HG02852 (cell line): ENCODE results near the gene TUBGCP6.

Experiments used
- ATAC-seq: cut with Tn5 transposase; IDR thresholded peaks from one replicate; pipeline ENCODE4 v1.9.1; 2021; ENCODE audit warnings: mild to moderate bottlenecking, moderate library complexity; ENCODE audit not compliant: unreplicated experiment

The TUBGCP6 gene

DNA sequence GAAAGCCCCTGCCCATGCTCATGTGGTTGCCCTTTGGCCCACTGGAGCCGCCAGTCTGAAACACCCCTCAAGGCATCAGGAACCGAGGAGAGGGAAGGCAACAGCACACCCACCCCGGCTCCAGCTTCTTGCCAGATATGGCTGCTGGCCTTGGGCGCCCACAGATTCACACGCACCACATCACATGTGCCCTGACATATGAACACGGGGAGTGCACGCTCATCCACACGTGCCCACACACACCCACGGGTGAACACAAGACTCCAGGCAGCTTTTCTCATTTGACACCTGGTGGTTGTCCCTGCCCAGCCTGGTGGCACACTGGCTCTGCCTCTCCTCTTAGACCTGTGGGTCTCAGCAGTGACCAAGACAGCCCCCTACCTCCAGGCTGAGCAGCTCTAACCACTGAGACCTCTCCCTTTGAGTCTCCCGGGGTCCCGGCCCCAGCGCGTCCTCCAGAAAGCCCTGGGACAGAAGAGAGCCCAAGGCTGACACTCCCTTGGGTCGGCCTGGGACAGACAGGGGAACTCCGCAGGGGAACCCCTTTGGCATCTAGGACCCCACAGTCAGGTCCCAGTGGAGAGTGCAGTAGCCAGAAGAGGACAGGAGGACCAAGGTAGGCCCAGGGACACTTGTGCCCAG, 19.4 kb upstream of the TUBGCP6 start:
- ATAC-seq, result no peak

DNA sequence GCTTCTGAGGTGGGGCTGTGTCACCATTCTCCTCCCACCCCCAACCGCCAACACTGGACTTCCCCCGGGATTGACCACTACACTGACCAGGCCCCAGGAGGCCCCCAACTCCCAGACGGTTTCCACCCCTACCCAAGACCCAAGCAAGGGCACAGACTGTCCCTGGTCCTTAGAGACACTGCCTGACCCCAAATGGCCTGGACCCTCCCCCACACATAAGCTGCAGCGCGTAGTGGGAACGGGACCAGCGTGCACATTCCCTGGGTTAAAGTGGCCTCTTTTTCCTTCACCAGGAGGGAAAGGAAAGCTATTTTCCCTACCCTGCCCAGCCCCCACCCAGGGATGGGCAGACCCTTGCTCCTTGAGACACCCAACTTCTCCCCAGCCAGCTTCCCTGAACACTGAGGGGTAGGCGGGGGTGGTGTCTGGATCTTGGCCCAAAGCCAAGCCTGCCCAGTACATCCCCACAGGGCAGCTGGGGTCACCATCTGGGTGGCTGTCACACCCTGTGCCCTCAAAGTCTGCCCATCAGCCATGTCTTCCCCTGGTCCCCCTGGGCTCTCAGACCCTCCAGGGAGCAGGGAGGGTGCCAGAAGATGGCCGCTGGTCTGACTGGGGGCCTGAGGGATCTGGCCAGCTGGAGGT, 18.3 kb upstream of the TUBGCP6 start:
- ATAC-seq, result no peak

DNA sequence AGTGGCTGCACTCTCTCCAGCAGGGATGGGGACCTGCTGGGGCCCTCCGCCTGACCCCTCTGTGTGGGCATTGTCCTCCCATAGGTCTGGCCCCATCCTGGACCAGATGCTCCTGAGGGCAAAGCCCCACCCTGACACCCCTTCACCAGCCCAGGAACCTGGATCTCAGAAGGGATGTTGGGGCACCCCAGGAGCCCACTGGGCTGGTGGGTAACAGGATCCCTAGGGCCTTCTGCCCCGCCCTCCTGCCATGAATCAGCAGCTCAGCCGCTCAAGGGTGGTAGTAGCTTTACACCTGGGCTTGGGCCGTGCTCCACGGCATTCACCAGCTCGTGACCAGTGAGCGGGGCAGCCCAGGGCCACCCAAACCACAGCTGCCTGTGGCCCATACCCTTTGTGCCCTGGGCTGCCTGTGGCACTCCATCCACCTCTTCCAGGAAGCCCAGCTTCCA, 17.7 kb upstream of the TUBGCP6 start:
- ATAC-seq, result no peak

GRCh38 chr22:50261615-50262459, 17.0 kb upstream of the TUBGCP6 start, which contains the start of gene MAPK12:
TSS of gene MAPK12 (minus strand) at chr22:50261683. CDS start at chr22:50261509, 174 bp downstream.
- no peak for ATAC-seq

GRCh38 chr22:50260801-50261614, 16.2 kb upstream of the TUBGCP6 start:
- ATAC-seq, result no peak

- ATAC-seq, result no peak
Measured at GRCh38 chr22:50260434-50260800, 15.6 kb upstream of the TUBGCP6 start.

DNA sequence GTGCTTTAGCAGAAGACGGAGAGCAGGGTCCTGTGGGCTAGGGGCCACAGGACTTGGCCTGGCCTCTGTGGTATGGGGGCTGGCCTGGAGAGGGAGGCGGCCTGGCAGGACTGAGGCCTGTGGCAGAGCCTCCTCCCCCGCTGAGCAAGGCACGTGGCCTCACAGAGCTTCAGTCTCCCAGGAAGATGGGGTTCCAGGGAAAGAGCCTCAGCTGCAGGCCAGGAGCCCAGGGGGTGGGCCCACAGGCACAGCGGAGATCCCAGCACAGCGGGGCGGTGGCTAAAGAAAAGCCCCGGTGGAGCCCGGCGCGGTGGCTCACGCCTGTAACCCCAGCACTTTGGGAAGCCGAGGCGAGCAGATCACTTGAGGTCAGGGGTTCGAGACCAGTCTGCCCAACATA, 14.5 kb upstream of the TUBGCP6 start:
- no peak for ATAC-seq

DNA sequence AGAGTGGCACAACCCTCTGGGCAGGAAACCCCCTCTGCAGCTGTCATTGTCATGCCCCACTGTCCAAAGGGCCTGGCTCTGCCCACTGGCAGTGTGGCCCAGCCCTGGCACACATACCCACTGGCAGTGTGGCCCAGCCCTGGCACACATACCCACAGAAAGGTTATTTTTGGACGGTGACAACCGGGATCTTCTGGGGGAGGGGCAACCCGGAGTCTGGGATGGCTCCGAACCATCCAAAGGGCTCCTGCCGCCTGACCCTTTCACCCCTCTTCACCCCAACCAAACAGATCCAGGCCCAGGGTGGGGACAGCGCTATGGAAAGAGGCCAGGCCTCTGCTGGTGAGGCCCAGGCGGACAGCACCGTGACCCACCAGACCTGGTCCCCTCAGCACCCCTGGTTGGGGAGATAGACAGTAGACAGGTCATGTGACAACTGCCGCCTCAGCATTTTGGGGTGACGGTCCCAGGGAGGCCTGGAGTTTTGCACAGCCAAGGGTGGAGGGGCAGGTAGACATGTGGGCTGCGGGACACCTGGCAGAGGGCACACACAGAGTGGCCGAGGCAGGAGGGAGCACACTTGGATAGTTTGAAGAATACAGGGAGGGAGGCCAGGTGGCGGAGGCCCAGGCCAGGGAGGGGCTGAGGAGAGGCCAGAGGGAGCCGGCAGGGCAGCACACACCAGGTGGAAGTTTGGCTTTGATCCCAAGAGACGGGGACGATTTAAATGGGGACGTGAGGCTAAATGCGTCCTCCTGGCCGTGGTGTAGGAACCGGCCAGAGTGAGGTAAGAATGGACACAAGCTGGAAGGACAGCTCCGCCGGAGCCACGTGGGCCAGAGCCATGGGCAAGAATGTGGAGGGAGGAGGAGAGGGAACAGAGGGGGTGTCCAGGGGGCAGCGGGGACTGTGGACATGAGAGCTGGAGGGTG, 13.8 kb upstream of the TUBGCP6 start:
- no peak for ATAC-seq

DNA sequence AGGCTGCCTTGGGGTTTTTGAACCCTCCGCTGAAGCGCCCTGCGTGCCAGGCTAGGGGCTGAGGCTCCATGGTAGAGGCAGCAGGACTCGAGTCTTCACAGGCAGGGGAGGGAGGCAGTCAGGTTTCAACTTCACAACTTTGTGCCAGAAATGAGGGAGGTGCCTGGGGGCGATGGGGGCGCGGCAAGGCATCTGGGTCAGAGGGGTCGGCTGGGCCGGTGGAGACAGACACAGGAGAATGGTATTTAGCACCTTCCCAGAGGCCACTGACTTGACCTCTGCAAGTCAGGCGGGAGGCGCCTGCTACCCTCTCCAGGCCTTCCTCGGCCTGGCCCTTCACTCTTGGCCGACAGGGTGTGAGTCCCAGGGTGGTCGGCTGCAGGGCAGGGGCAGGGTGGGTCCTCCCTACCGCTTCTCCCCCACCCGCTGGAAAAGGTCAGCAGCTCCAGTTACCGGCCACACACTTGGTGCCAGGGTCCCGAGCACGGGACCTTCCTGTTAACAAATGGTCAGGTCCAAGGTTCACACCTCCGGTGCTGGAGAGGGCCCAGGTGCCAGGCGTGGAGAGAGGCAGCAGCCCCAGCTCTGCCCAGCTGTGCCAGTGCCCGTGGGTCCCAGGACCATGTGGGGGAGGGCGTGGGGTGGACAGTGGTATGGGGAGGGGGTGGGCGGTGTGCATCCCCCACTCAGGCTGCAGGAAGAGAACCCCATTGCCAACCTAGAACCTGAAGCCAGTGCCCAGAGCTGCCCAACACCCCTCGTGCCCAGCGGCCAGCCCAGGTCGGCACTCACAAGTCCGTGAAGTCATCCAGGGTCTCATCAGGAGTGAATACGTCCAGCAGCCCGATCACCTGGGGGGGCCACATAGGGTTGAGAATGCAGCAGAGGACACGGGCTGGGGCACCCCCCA, 12.9 kb upstream of the TUBGCP6 start:
- ATAC-seq, result no peak

DNA sequence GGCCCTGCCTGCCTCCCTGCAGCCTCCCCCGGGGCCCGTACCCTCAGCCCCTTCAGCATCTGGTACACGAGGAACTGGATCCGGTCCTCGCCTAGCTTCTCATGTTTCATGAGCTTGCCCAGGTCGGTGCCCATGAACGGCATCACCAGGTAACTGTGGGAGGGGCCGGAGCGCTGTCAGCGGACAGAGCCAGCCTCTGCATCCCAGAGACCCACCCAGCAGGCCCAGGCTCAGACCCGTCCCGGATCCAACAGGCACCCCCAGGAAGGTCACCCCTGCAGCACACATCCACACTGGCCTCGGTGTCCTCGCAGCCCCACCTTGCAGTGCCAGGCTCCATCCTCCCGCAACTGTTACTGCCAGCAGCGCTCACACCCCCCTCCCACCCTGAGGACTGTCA, 12.2 kb upstream of the TUBGCP6 start:
- ATAC-seq, result no peak

DNA sequence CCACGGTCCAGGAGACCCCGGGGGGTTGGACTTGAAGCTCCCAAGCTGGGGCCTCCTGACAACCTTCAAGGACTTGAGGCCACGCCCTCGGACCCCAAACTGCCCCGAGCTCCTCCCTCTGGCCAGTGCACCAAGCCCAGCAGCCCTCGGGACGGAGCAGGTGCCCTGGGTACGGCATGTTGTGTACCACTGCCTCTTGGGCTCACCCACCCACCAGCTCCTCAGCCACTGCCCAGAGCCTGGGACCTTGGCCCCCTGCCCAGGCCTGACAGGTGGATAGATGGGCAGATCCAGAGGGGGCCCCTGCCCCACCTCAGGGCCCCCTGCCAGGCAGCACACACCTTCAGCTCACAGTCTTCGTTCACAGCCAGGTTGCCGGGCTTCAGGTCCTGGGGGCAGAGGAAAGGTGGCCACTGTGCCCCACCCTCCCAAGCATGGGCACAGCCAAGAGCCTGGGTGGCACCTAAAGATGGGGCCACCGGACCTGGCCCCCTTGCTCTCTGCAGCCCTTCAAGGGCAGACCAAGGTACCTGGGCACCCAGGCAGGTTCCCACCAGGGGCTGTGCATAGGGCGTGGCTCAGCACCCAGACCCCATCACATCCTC, 11.5 kb upstream of the TUBGCP6 start:
- no peak for ATAC-seq

- ATAC-seq, result no peak
Measured at GRCh38 chr22:50255607-50256006, 10.8 kb upstream of the TUBGCP6 start.

- no peak for ATAC-seq
Measured at GRCh38 chr22:50255099-50255498, 10.3 kb upstream of the TUBGCP6 start.

- ATAC-seq, result no peak
Measured at GRCh38 chr22:50253941-50254340, 9.1 kb upstream of the TUBGCP6 start.

DNA sequence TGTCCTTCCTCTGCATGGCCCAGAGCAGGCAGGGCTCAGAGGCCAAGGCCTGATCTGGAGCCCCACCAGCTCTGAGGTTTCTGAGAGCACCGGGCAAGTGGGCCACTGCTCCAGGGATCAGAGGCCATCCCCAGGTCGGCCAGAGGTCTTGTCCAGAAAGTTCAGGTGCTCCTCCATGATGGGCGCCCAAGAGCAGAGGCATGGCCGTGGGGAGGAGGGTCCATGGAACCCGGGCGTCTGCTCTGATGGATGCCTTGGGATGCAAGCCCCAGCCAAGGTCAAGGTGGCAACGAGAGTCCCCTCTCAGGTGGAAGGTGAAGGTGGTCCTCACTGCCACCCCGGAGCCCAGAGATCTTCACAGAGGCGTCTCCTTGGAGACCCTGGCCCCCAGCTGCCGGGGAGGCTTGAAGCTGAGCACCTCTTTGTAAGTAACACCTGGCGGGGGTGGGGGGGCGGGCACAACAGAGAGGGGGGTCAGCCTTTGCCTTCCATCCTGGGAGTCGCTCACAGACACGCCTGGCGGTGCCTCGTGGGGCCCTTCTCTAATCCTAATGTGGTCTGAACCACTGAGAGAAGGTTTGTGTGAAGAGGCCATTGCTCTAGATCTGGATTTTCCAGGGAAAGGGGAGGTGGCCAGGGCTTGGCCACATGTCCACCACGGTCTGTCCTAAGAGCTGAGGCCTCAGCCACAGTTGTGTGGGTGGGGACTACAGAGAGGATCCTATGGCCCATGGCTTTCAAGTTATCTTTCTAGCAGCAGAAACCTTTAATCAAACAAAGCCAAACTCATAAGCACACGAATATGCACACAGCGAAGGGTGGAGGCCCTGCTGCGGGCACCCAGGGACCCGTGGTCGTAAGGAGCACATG, 8.5 kb upstream of the TUBGCP6 start:
- no peak for ATAC-seq

GRCh38 chr22:50252082-50253045, 7.5 kb upstream of the TUBGCP6 start:
- ATAC-seq, result no peak
